Neural crest cell (in vitro differentiated cells): ENCODE measurements around the gene USP6NL. TPM values are rescaled to one million over a fixed set of nuclear protein-coding genes. Genes with fewer than 3 reads are reported as not detected.

ENCODE experiments used
- DNase-seq: peaks from one replicate; pipeline ENCODE4 v3.0.0; 2021; ENCODE audit warnings: low read depth, mixed read lengths, low spot score
- H3K27ac Mint-ChIP-seq: one replicate; pipeline ENCODE4 v1.8.0; 2021; ENCODE audit warnings: mild to moderate bottlenecking, mixed read lengths; ENCODE audit not compliant: unreplicated experiment
- H3K27me3 Mint-ChIP-seq: 2 replicates; pipeline ENCODE4 v1.8.0; 2021; ENCODE audit warnings: low read depth, mild to moderate bottlenecking, mixed read lengths
- H3K36me3 Mint-ChIP-seq: 2 replicates; pipeline ENCODE4 v1.8.0; 2021; ENCODE audit warnings: low read depth, mild to moderate bottlenecking, mixed read lengths
- H3K4me1 Mint-ChIP-seq: 2 replicates; pipeline ENCODE4 v1.8.0; 2021; ENCODE audit warnings: mixed read lengths
- H3K4me3 Mint-ChIP-seq: one replicate; pipeline ENCODE4 v1.8.0; 2021; ENCODE audit warnings: mild to moderate bottlenecking, mixed read lengths
- H3K9me3 Mint-ChIP-seq: 2 replicates; pipeline ENCODE4 v1.8.0; 2021; ENCODE audit warnings: mixed read lengths
- total RNA-seq: library from RNA; stranded (reverse); gene quantifications from 2 replicates; pipeline ENCODE4 v1.2.1, GENCODE V29; 2021
- TF ChIP-seq, protein P1 (sequence below): fragments of 200-600 bp; sonication (generic); conservative IDR thresholded peaks from 2 replicates; pipeline ENCODE4 v1.5.0; 2021; ENCODE audit warnings: antibody characterized with exemption, mild to moderate bottlenecking

Gene USP6NL
- total RNA-seq, 1 donor from 2014 or later = 35.3 TPM

DNA sequence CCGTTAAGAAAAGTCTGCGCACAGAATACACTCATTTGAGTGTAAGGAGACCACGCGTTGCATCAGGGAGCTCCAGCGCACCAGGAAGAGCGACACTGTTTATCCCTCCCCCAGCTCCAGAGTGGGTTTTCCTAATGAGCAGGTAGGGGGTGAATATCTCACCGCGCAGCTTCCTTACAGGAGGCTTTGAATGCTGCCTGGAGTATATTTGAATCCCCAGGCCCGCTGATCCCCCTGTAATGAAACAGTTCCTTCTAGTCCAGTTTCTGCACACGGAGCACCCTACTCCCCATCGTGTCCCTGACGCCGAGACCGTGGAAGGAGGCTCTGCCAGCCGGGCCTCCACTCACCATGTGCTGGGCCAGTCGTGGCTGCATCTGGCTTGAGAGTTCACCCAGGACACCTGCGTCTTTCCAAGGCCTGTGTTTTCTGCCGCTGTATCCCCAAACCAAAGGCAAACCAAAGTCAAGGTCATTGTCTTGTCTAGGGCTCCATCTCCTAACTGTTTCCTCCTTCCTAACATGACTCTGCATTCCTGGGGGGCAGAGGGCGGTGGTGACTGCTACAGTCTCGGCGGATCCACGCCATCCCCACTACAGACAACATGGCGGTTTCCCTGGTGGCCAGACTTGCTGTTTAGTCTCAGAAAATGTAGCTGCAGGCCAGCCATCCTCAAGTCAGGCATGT is 167.8 kb downstream of the USP6NL start:
- TF ChIP-seq, protein P1, sequence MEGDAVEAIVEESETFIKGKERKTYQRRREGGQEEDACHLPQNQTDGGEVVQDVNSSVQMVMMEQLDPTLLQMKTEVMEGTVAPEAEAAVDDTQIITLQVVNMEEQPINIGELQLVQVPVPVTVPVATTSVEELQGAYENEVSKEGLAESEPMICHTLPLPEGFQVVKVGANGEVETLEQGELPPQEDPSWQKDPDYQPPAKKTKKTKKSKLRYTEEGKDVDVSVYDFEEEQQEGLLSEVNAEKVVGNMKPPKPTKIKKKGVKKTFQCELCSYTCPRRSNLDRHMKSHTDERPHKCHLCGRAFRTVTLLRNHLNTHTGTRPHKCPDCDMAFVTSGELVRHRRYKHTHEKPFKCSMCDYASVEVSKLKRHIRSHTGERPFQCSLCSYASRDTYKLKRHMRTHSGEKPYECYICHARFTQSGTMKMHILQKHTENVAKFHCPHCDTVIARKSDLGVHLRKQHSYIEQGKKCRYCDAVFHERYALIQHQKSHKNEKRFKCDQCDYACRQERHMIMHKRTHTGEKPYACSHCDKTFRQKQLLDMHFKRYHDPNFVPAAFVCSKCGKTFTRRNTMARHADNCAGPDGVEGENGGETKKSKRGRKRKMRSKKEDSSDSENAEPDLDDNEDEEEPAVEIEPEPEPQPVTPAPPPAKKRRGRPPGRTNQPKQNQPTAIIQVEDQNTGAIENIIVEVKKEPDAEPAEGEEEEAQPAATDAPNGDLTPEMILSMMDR = no peak

DNA sequence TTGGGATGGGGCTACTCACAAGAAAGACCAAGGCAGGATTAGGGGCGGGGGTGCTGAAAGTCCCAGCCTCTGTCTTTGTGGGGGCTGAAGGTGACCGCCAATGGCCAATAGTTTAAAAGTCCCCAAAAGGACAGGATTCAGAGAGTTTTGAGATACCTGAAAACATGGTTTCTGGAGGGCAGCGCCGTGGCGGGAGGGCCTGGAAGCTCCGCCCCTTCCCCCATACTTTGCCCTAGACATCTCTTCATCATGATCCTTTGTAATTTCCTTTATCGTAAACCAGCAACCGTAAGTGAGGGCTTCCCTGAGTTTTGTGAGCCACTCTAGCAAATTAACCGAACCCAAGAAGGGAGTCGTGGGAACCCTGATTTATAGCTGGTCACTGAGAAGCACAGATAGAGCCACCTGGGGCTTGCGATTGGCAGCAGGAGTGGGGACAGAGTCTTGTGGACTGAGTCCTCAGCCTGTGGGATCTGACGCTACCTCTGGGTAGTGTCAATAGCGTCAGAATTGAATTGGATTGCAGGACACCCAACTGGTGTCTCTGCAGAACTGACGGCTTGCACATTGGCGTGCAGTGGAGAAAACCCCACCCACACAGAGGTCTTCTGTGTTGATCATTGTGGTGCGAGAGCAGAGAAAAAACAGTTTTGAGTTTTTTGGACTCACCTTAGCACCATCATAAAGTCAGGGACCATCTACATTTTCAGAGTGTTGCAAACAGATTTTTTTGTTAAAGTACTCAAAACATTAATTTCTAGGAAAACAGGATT is 169.3 kb downstream of the USP6NL start:
- peaks cover 5% of the 10 kb centered on the region for H3K27me3 Mint-ChIP-seq
- TF ChIP-seq, protein P1 = no peak
- no peak overlapping the region for H3K4me3 Mint-ChIP-seq
- no peaks in the 10 kb centered on the region for H3K9me3 Mint-ChIP-seq
- peaks cover 12% of the 10 kb centered on the region for H3K4me1 Mint-ChIP-seq
- no peak for DNase-seq
- no peaks in the 10 kb centered on the region for H3K36me3 Mint-ChIP-seq
- no peak overlapping the region for H3K27ac Mint-ChIP-seq

More for the DNA sequence above, 167.8 kb downstream of the USP6NL start:
- Mint-ChIP-seq H3K4me3 (no peak overlapping the region), H3K36me3 (no peaks in the 10 kb centered on the region), H3K9me3 (no peaks in the 10 kb centered on the region), H3K4me1 (peaks cover 12% of the 10 kb centered on the region), H3K27ac (no peak overlapping the region), H3K27me3 (peaks cover 6% of the 10 kb centered on the region)
- DNase-seq = no peak

DNA sequence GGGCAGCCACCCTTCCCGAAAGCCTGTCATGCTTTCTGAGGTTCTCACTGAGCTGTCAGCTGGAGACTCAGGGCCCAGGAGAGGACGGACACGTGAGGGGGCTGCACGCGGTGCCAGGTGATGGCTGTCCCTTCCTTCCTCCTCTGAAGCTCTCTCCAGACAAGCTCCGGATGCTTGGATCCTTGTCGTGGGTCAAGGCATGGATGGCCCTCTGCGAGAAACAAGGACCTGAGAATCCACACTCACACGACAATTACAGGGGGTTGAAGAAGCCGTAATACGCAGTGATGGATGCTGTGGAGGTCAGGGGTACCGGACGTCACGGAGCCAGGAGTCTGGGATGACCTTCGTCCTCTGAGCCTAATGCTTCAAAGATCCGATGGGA is 170.3 kb downstream of the USP6NL start:
- TF ChIP-seq, protein P1 = no peak
- Mint-ChIP-seq H3K36me3 (no peaks in the 10 kb centered on the region), H3K4me1 (peaks cover 13% of the 10 kb centered on the region), H3K27me3 (peaks cover 5% of the 10 kb centered on the region), H3K27ac (no peak overlapping the region), H3K4me3 (no peak overlapping the region), H3K9me3 (no peaks in the 10 kb centered on the region)
- no peak for DNase-seq

DNA sequence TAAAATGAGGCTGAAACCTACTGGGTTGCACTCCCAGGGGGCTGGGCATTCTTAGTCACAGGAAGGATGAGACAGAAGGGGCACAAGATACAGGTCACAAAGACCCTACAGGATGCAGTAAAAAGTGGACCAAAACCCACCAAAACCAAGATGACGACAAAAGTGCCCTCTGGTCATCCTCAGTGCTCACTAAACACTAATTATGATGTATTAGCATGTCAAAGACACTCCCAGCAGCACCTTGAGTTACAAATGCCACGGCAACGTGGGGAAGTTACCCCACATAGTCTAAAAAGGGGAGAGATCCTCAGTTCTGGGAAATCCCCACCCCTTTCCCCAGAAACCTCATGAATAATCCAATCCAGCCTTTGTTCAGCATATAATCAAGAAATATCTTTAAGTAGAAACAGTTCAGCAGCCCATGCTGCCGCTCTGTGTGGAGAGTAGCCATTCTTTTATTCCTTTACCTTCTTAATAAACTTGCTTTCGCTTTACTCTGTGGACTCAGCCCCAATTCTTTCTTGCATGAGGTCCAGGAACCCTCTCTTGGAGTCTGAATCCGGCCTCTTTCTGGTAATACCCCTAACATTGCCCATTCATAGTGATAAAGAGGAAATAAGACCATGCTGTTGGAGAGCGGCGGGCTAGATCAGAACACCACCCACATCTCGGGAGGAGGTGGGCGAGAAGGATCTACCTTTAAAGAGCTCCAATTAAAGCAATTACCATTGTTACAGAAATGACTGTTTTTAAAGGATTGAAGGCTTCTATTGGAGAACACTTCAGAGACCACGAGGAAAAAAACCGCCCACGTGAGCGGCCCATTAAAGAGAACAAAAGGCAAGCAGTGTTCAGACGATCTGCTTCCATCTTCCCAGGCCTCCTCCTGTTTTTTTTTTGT is 170.9 kb downstream of the USP6NL start:
- no peaks in the 10 kb centered on the region for H3K36me3 Mint-ChIP-seq
- no peak overlapping the region for H3K27ac Mint-ChIP-seq
- H3K4me1 Mint-ChIP-seq = peaks cover 17% of the 10 kb centered on the region
- H3K27me3 Mint-ChIP-seq = no peaks in the 10 kb centered on the region
- no peaks in the 10 kb centered on the region for H3K9me3 Mint-ChIP-seq
- TF ChIP-seq, protein P1 = no peak
- H3K4me3 Mint-ChIP-seq = no peak overlapping the region
- DNase-seq = no peak

DNA sequence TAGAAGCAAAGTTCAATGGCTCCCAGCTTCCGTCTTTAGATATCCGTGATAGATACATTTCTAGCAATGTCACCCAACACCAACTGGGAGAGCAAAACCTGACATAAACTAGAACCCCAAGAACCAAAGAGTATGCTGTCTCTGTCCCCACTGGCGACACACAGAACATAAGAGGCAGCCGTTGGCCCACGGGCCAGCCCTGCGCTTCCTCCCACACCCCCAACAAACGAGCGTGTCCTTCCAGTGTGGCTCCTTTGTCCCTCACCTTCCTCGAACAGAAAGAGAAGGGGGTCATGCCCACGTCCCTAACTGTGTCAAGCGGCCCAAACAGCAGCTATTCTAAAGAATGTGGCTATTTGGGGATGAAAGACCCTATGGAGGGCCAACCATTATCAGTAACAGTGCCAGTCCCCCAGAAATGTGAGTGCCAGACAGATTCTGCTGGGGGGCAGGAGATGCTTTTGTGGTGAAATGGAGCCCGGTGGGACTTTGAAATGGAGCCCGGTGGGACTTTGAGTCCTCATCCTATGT is 171.9 kb downstream of the USP6NL start:
- DNase-seq = no peak
- TF ChIP-seq, protein P1 = no peak
- Mint-ChIP-seq H3K27ac (no peak overlapping the region), H3K4me1 (peaks cover 22% of the 10 kb centered on the region), H3K9me3 (no peaks in the 10 kb centered on the region), H3K4me3 (no peak overlapping the region), H3K27me3 (no peaks in the 10 kb centered on the region), H3K36me3 (no peaks in the 10 kb centered on the region)
